Measurements from ENCODE around the gene SNX27. TPM values are rescaled to one million over a fixed set of nuclear protein-coding genes. Genes with fewer than 3 reads are reported as not detected.
"Not testable (repeated sequence)": the region's sequence is repeated elsewhere in the genome, so short reads cannot be mapped to it uniquely, and the experiment has no call there.

SNX27 gene
- total RNA-seq, 1 donor from 2014 or later, result 62.1 TPM

GRCh38 chr1:151729157-151729965 is 117.5 kb downstream of the SNX27 start:
- DNase-seq (no peak), ATAC-seq (peak; percentile 33)
- Histone ChIP-seq H3K27ac (no peak overlapping the region), H3K9me3 (no peaks in the 10 kb centered on the region), H3K4me3 (no peak overlapping the region), H3K36me3 (no peaks in the 10 kb centered on the region), H3K27me3 (no peaks in the 10 kb centered on the region), H3K4me1 (no peaks in the 10 kb centered on the region)
- intact Hi-C loops (cut with DNase I), result no loop called here
- TF ChIP-seq CTCF (IDR thresholded peaks at IDR 0.05), result no peak

GRCh38 chr1:151729966-151730291 is 118.1 kb downstream of the SNX27 start:
- ATAC-seq (peak; percentile 14), DNase-seq (no peak)
- H3K27ac ChIP-seq, result no peak overlapping the region
- no peak for TF ChIP-seq CTCF (IDR thresholded peaks at IDR 0.05)
- no peaks in the 10 kb centered on the region for H3K4me1 ChIP-seq
- H3K9me3 ChIP-seq, result no peaks in the 10 kb centered on the region
- H3K36me3 ChIP-seq, result no peaks in the 10 kb centered on the region
- intact Hi-C loops (cut with DNase I), result loop anchor here (10.0 kb wide), 1 partner anchor 135 kb away; no protein-coding TSS in a partner anchor
- no peaks in the 10 kb centered on the region for H3K27me3 ChIP-seq
- H3K4me3 ChIP-seq, result no peak overlapping the region

- DNase-seq (no peak), ATAC-seq (no peak)
- H3K4me1 ChIP-seq, result no peaks in the 10 kb centered on the region
- H3K27ac ChIP-seq, result no peak overlapping the region
- intact Hi-C loops (cut with DNase I), result loop anchor here (10.0 kb wide), 1 partner anchor 138 kb away; no protein-coding TSS in a partner anchor
- H3K9me3 ChIP-seq, result peaks cover 3% of the 10 kb centered on the region
- TF ChIP-seq CTCF (IDR thresholded peaks at IDR 0.05), result no peak
- H3K27me3 ChIP-seq, result no peaks in the 10 kb centered on the region
- no peaks in the 10 kb centered on the region for H3K36me3 ChIP-seq
- H3K4me3 ChIP-seq, result no peak overlapping the region
Observed at GRCh38 chr1:151733126-151733525, 121.3 kb downstream of the SNX27 start.

GRCh38 chr1:151733995-151734394 is 122.1 kb downstream of the SNX27 start:
- not testable (repeated sequence) for H3K4me3 ChIP-seq, H3K4me1 ChIP-seq, H3K27ac ChIP-seq, H3K36me3 ChIP-seq, DNase-seq, ATAC-seq, H3K27me3 ChIP-seq, H3K9me3 ChIP-seq
- intact Hi-C loops (cut with DNase I), result loop anchor here (10.0 kb wide), 1 partner anchor 139 kb away; no protein-coding TSS in a partner anchor

- ATAC-seq (no peak), DNase-seq (no peak)
- TF ChIP-seq CTCF (IDR thresholded peaks at IDR 0.05), result no peak
- H3K4me3 ChIP-seq, result no peak overlapping the region
- peaks cover 4% of the 10 kb centered on the region for H3K4me1 ChIP-seq
- no peak overlapping the region for H3K27ac ChIP-seq
- intact Hi-C loops (cut with DNase I), result loop anchor here (10.0 kb wide), 1 partner anchor 142 kb away; no protein-coding TSS in a partner anchor
- peaks cover 3% of the 10 kb centered on the region for H3K9me3 ChIP-seq
- no peaks in the 10 kb centered on the region for H3K27me3 ChIP-seq
- H3K36me3 ChIP-seq, result no peaks in the 10 kb centered on the region
Observed at GRCh38 chr1:151737026-151737425, 125.2 kb downstream of the SNX27 start.

- no peak for TF ChIP-seq CTCF (IDR thresholded peaks at IDR 0.05)
- intact Hi-C loops (cut with DNase I), result loop anchor here (10.0 kb wide), 1 partner anchor 143 kb away; no protein-coding TSS in a partner anchor
- H3K27me3 ChIP-seq, result no peaks in the 10 kb centered on the region
- no peak overlapping the region for H3K4me3 ChIP-seq
- ATAC-seq (no peak), DNase-seq (no peak)
- H3K36me3 ChIP-seq, result no peaks in the 10 kb centered on the region
- H3K27ac ChIP-seq, result no peak overlapping the region
- H3K9me3 ChIP-seq, result peaks cover 3% of the 10 kb centered on the region
- peaks cover 4% of the 10 kb centered on the region for H3K4me1 ChIP-seq
Observed at GRCh38 chr1:151737479-151737878, 125.6 kb downstream of the SNX27 start.
